ENCODE data around the gene ACAD8. TPM values are rescaled to one million over a fixed set of nuclear protein-coding genes. Genes with fewer than 3 reads are reported as not detected.

ACAD8 gene
- polyA plus RNA-seq, 1 donor: 32.6 TPM

GRCh38 chr11:134288486-134288885, 35.1 kb downstream of the ACAD8 start:
- Histone ChIP-seq H3K4me1 (ENCODE audit: control insufficient read depth, insufficient read depth, low read length) (no peaks in the 10 kb centered on the region), H3K27me3 (ENCODE audit: control insufficient read depth, insufficient read depth, low read length) (peaks cover 9% of the 10 kb centered on the region), H3K9me3 (ENCODE audit: control insufficient read depth, low read depth, low read length) (no peaks in the 10 kb centered on the region), H3K36me3 (ENCODE audit: control insufficient read depth, insufficient read depth, low read length) (no peaks in the 10 kb centered on the region), H3K4me3 (ENCODE audit: low read length) (no peak overlapping the region), H3K27ac (ENCODE audit: low read length) (no peak overlapping the region)
- no CpG with 5 or more reads among the region's 13 CpGs for WGBS (ENCODE audit: insufficient coverage, low lambda C conversion rate)
- DNase-seq: no peak

GRCh38 chr11:134289167-134289566, 35.8 kb downstream of the ACAD8 start:
- no CpG with 5 or more reads among the region's 4 CpGs for WGBS (ENCODE audit: insufficient coverage, low lambda C conversion rate)
- H3K27me3 ChIP-seq (ENCODE audit: control insufficient read depth, insufficient read depth, low read length): peaks cover 12% of the 10 kb centered on the region
- H3K27ac ChIP-seq (ENCODE audit: low read length): no peak overlapping the region
- DNase-seq: no peak
- no peak overlapping the region for H3K4me3 ChIP-seq (ENCODE audit: low read length)
- no peaks in the 10 kb centered on the region for H3K9me3 ChIP-seq (ENCODE audit: control insufficient read depth, low read depth, low read length)
- no peaks in the 10 kb centered on the region for H3K4me1 ChIP-seq (ENCODE audit: control insufficient read depth, insufficient read depth, low read length)
- no peaks in the 10 kb centered on the region for H3K36me3 ChIP-seq (ENCODE audit: control insufficient read depth, insufficient read depth, low read length)

- DNase-seq: no peak
- 40% methylated on average over 2 of the region's 12 CpGs for WGBS (ENCODE audit: insufficient coverage, low lambda C conversion rate)
- H3K4me1 ChIP-seq (ENCODE audit: control insufficient read depth, insufficient read depth, low read length): no peaks in the 10 kb centered on the region
- H3K9me3 ChIP-seq (ENCODE audit: control insufficient read depth, low read depth, low read length): no peaks in the 10 kb centered on the region
- H3K27me3 ChIP-seq (ENCODE audit: control insufficient read depth, insufficient read depth, low read length): peaks cover 12% of the 10 kb centered on the region
- no peak overlapping the region for H3K4me3 ChIP-seq (ENCODE audit: low read length)
- no peak overlapping the region for H3K27ac ChIP-seq (ENCODE audit: low read length)
- H3K36me3 ChIP-seq (ENCODE audit: control insufficient read depth, insufficient read depth, low read length): no peaks in the 10 kb centered on the region
Observed at GRCh38 chr11:134289789-134290188, 36.4 kb downstream of the ACAD8 start.

- WGBS (ENCODE audit: insufficient coverage, low lambda C conversion rate): 100% methylated on average over 1 of the region's 7 CpGs
- Histone ChIP-seq H3K4me1 (ENCODE audit: control insufficient read depth, insufficient read depth, low read length) (no peaks in the 10 kb centered on the region), H3K36me3 (ENCODE audit: control insufficient read depth, insufficient read depth, low read length) (no peaks in the 10 kb centered on the region), H3K4me3 (ENCODE audit: low read length) (no peak overlapping the region), H3K27ac (ENCODE audit: low read length) (no peak overlapping the region), H3K27me3 (ENCODE audit: control insufficient read depth, insufficient read depth, low read length) (peaks cover 12% of the 10 kb centered on the region), H3K9me3 (ENCODE audit: control insufficient read depth, low read depth, low read length) (no peaks in the 10 kb centered on the region)
- no peak for DNase-seq
Observed at GRCh38 chr11:134290646-134291045, 37.3 kb downstream of the ACAD8 start.

- Histone ChIP-seq H3K4me1 (ENCODE audit: control insufficient read depth, insufficient read depth, low read length) (no peaks in the 10 kb centered on the region), H3K27me3 (ENCODE audit: control insufficient read depth, insufficient read depth, low read length) (peaks cover 12% of the 10 kb centered on the region), H3K4me3 (ENCODE audit: low read length) (no peak overlapping the region), H3K27ac (ENCODE audit: low read length) (no peak overlapping the region), H3K36me3 (ENCODE audit: control insufficient read depth, insufficient read depth, low read length) (no peaks in the 10 kb centered on the region), H3K9me3 (ENCODE audit: control insufficient read depth, low read depth, low read length) (no peaks in the 10 kb centered on the region)
- DNase-seq: no peak
- WGBS (ENCODE audit: insufficient coverage, low lambda C conversion rate): 100% methylated on average over 2 of the region's 6 CpGs
Observed at GRCh38 chr11:134291196-134291595, 37.8 kb downstream of the ACAD8 start.

GRCh38 chr11:134292661-134293060, 39.3 kb downstream of the ACAD8 start:
- no CpG with 5 or more reads among the region's 15 CpGs for WGBS (ENCODE audit: insufficient coverage, low lambda C conversion rate)
- Histone ChIP-seq H3K27me3 (ENCODE audit: control insufficient read depth, insufficient read depth, low read length) (peaks cover 12% of the 10 kb centered on the region), H3K27ac (ENCODE audit: low read length) (no peak overlapping the region), H3K4me1 (ENCODE audit: control insufficient read depth, insufficient read depth, low read length) (no peaks in the 10 kb centered on the region), H3K4me3 (ENCODE audit: low read length) (no peak overlapping the region), H3K9me3 (ENCODE audit: control insufficient read depth, low read depth, low read length) (no peaks in the 10 kb centered on the region), H3K36me3 (ENCODE audit: control insufficient read depth, insufficient read depth, low read length) (no peaks in the 10 kb centered on the region)
- no peak for DNase-seq

DNA sequence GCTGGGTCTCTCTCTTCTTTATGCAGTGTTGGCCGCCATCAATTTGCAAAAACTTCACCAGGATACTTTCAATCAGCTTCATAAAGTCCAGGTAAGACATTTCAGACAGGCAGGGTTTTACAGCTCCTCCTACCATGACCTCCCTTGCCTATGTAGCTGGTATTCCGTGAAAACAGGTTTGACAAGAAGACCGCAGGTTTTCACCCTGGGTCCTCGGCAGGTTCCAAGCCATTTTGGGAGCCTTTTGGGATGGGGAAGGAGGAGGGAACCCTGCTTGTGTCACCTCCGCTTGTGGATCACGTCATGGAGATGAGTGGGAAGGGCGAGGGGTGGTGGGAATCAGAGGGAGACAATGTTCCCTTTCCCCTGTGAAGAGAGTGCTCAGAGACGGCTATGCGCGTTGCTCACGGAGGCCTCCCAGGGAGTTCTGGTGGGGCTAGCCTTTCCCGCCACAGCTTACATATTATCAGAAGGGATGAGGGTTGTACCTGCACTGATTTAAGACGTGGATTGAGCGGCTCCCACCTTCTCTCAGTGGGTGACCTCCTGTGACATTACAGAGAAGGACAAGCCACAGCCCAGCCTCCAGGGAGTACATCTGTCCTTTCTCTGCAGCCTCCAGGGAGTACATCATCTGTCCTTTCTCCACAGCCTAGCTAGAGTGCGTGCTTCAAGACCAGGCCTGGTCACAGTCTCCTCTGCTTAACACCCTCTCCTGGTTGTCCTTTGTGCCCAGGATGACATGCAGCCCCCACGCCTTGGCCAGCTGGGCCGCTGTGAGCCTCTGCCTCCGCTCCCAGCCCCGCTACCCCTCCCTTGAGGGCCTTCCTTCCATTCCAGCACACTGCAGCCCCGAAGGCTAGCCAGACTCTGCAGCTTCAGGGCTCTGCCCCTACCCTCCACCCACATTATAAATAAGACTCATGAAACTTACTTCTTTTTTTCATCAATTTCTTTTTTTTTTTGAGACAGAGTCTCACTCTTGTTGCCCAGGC, 40.0 kb downstream of the ACAD8 start:
- Histone ChIP-seq H3K36me3 (ENCODE audit: control insufficient read depth, insufficient read depth, low read length) (no peaks in the 10 kb centered on the region), H3K9me3 (ENCODE audit: control insufficient read depth, low read depth, low read length) (no peaks in the 10 kb centered on the region), H3K4me1 (ENCODE audit: control insufficient read depth, insufficient read depth, low read length) (no peaks in the 10 kb centered on the region), H3K27ac (ENCODE audit: low read length) (no peak overlapping the region), H3K4me3 (ENCODE audit: low read length) (no peak overlapping the region), H3K27me3 (ENCODE audit: control insufficient read depth, insufficient read depth, low read length) (peaks cover 9% of the 10 kb centered on the region)
- WGBS (ENCODE audit: insufficient coverage, low lambda C conversion rate): 100% methylated on average over 1 of the region's 20 CpGs
- DNase-seq: no peak

- Histone ChIP-seq H3K36me3 (ENCODE audit: control insufficient read depth, insufficient read depth, low read length) (no peaks in the 10 kb centered on the region), H3K4me3 (ENCODE audit: low read length) (no peak overlapping the region), H3K4me1 (ENCODE audit: control insufficient read depth, insufficient read depth, low read length) (no peaks in the 10 kb centered on the region), H3K27me3 (ENCODE audit: control insufficient read depth, insufficient read depth, low read length) (peaks cover 8% of the 10 kb centered on the region), H3K27ac (ENCODE audit: low read length) (no peak overlapping the region), H3K9me3 (ENCODE audit: control insufficient read depth, low read depth, low read length) (no peaks in the 10 kb centered on the region)
- no peak for DNase-seq
- WGBS (ENCODE audit: insufficient coverage, low lambda C conversion rate): no CpG with 5 or more reads among the region's 9 CpGs
Observed at GRCh38 chr11:134294664-134295063, 41.3 kb downstream of the ACAD8 start.

- H3K36me3 ChIP-seq (ENCODE audit: control insufficient read depth, insufficient read depth, low read length): no peaks in the 10 kb centered on the region
- no peaks in the 10 kb centered on the region for H3K4me1 ChIP-seq (ENCODE audit: control insufficient read depth, insufficient read depth, low read length)
- H3K27ac ChIP-seq (ENCODE audit: low read length): no peak overlapping the region
- H3K4me3 ChIP-seq (ENCODE audit: low read length): no peak overlapping the region
- no CpG with 5 or more reads among the region's 12 CpGs for WGBS (ENCODE audit: insufficient coverage, low lambda C conversion rate)
- peaks cover 3% of the 10 kb centered on the region for H3K9me3 ChIP-seq (ENCODE audit: control insufficient read depth, low read depth, low read length)
- DNase-seq: no peak
- peaks cover 9% of the 10 kb centered on the region for H3K27me3 ChIP-seq (ENCODE audit: control insufficient read depth, insufficient read depth, low read length)
Observed at GRCh38 chr11:134312223-134312622, 58.9 kb downstream of the ACAD8 start.

DNA sequence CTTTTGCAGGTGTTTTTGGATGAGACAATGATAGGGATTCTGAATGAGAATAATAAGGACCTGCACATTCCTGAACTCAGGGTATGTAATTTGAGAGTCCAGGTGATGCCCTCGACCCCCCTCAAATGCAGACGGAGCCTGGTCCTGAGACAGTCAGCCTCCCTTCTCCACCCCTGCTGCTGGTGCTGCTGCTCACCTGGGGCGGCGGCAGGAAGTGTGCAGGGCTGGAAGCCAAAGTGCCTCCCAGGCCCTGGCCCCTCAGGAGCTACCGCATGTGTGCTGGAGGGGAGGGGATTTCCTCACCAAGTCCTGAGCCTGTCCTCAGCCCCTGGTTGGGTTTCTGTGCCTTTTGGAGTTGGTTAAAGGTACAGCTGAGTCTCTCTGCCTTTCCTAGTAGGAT, 59.4 kb downstream of the ACAD8 start:
- peaks cover 7% of the 10 kb centered on the region for H3K27me3 ChIP-seq (ENCODE audit: control insufficient read depth, insufficient read depth, low read length)
- H3K4me1 ChIP-seq (ENCODE audit: control insufficient read depth, insufficient read depth, low read length): no peaks in the 10 kb centered on the region
- H3K9me3 ChIP-seq (ENCODE audit: control insufficient read depth, low read depth, low read length): peaks cover 3% of the 10 kb centered on the region
- H3K36me3 ChIP-seq (ENCODE audit: control insufficient read depth, insufficient read depth, low read length): no peaks in the 10 kb centered on the region
- H3K4me3 ChIP-seq (ENCODE audit: low read length): no peak overlapping the region
- no CpG with 5 or more reads among the region's 5 CpGs for WGBS (ENCODE audit: insufficient coverage, low lambda C conversion rate)
- no peak overlapping the region for H3K27ac ChIP-seq (ENCODE audit: low read length)
- no peak for DNase-seq

DNA sequence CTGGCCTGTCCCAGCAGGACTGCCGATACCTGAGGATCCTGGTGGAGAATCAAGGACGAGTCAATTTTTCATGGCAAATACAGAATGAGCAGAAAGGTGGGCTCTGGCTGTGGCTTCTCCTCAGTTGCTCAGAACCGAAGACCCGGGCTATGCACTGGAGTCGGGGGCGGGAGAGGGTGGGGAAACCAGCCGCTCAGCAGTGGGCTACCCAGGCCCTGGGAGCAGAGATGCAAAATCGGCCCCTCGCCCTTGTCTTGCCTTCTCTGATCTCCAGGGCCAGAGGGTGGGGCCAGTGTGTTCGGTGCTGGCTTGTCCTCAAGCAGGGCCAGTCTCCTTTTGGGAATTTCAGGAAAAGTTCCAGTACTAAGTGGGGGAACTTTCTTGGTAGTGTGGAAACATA, 60.0 kb downstream of the ACAD8 start:
- no peak overlapping the region for H3K27ac ChIP-seq (ENCODE audit: low read length)
- H3K27me3 ChIP-seq (ENCODE audit: control insufficient read depth, insufficient read depth, low read length): peaks cover 7% of the 10 kb centered on the region
- H3K36me3 ChIP-seq (ENCODE audit: control insufficient read depth, insufficient read depth, low read length): no peaks in the 10 kb centered on the region
- WGBS (ENCODE audit: insufficient coverage, low lambda C conversion rate): no CpG with 5 or more reads among the region's 10 CpGs
- no peak overlapping the region for H3K4me3 ChIP-seq (ENCODE audit: low read length)
- H3K4me1 ChIP-seq (ENCODE audit: control insufficient read depth, insufficient read depth, low read length): no peaks in the 10 kb centered on the region
- H3K9me3 ChIP-seq (ENCODE audit: control insufficient read depth, low read depth, low read length): no peaks in the 10 kb centered on the region
- no peak for DNase-seq
